K562 (cell line): ENCODE data around the gene FTH1. TPM values are rescaled to one million over a fixed set of nuclear protein-coding genes. Genes with fewer than 3 reads are reported as not detected.

Experiments used
- ATAC-seq: fragments of 200-7000 bp; cut with Tn5 transposase; 3 replicates; pipeline ENCODE4 v1.9.1; 2020; ENCODE audit warnings: moderate library complexity
- BruUV-seq: library from RNA; stranded (reverse); fragments of 400-500 nt; replicated peaks from 2 replicates; lab custom pipeline; 2021; lab: Mats Ljungman, UMichigan
- CTCF ChIA-PET: fragments of 300-600 bp; formaldehyde crosslinking; extraction: SDS; loops from one replicate; lab custom pipeline; 2021; ENCODE audit warnings: low intra/inter-chr PET ratio; lab: Yijun Ruan, JAX
- POLR2A ChIA-PET: fragments of 300-600, 350-650 bp; sonication (Branson Sonifier 250); formaldehyde crosslinking; extraction: SDS; loops from one replicate; lab custom pipeline; 2021; ENCODE audit warnings: antibody characterized with exemption, inconsistent platforms; lab: Yijun Ruan, JAX
- DNase-seq, 4 experiments: peaks; one replicate each; pipeline versions ENCODE4 v3.0.0 to v3.0.0-alpha.2; 2011 to 2018; ENCODE audit warnings: low spot score in 3 of 4, mixed read lengths in 3 of 4; ENCODE audit errors: extremely low read depth in 1 of 4
- FAIRE-seq: peaks from 2 replicates; lab custom pipeline; 2011; peaks lifted over from hg19 to GRCh38; lab: Jason Lieb, UNC
- H2AFZ ChIP-seq: 2 replicates; pipeline ENCODE4 v1.6.0; 2011; ENCODE audit warnings: low read depth, low read length, control low read depth, inconsistent platforms
- H3K27ac ChIP-seq: fragments of 200-600 bp; 3 replicates; pipeline ENCODE4 v1.8.0; 2011; ENCODE audit warnings: low read depth, mild to moderate bottlenecking, control low read depth, inconsistent platforms, low read length, moderate library complexity, mixed read lengths; ENCODE audit errors: extremely low read depth
- H3K27me3 ChIP-seq, 2 experiments: fragments of 300-600 bp in 1 of 2; 2 replicates in 1 of 2; 3 replicates in 1 of 2; pipeline versions ENCODE4 v1.6.0 to v1.8.0; 2011; ENCODE audit warnings: inconsistent platforms in 2 of 2, low read length in 2 of 2, mild to moderate bottlenecking in 1 of 2, mixed read lengths in 1 of 2, moderate library complexity in 1 of 2; ENCODE audit not compliant: control insufficient read depth in 2 of 2, insufficient read depth in 2 of 2
- H3K36me3 ChIP-seq: fragments of 300-600 bp; 3 replicates; pipeline ENCODE4 v1.8.0; 2011; ENCODE audit warnings: mild to moderate bottlenecking, low read length, inconsistent platforms; ENCODE audit not compliant: control insufficient read depth, insufficient read depth
- H3K4me1 ChIP-seq, 2 experiments: fragments of 200-600 bp in 1 of 2; replicated peaks in 1 of 2; 2 replicates in 1 of 2; 3 replicates in 1 of 2; pipeline versions ENCODE4 v1.5.1 to v1.8.0; 2011; ENCODE audit warnings: inconsistent platforms in 2 of 2, low read length in 2 of 2, mild to moderate bottlenecking in 1 of 2, mixed read lengths in 1 of 2, moderate library complexity in 1 of 2; ENCODE audit not compliant: control insufficient read depth in 2 of 2, insufficient read depth in 2 of 2
- H3K4me2 ChIP-seq: 2 replicates; pipeline ENCODE4 v1.6.1; 2011; ENCODE audit warnings: low read length, control low read depth, inconsistent platforms, mixed read lengths; ENCODE audit not compliant: insufficient read depth
- H3K4me3 ChIP-seq: fragments of 200-600 bp; sonication (generic), shearing (Covaris generic); 2 replicates; pipeline ENCODE4 v1.5.1; 2016; ENCODE audit warnings: control low read depth, inconsistent platforms
- H3K79me2 ChIP-seq: fragments of 200-600 bp; 3 replicates; pipeline ENCODE4 v1.8.0; 2011; ENCODE audit warnings: low read length, inconsistent platforms; ENCODE audit not compliant: control insufficient read depth, insufficient read depth
- H3K9ac ChIP-seq, 2 experiments: 2 replicates each; pipeline versions ENCODE4 v1.6.0 to v1.6.1; 2011; ENCODE audit warnings: low read depth in 2 of 2, low read length in 2 of 2, control low read depth in 1 of 2, inconsistent platforms in 1 of 2, mild to moderate bottlenecking in 1 of 2, mixed read lengths in 1 of 2; ENCODE audit not compliant: insufficient read depth in 1 of 2
- H3K9me1 ChIP-seq: one replicate; pipeline ENCODE4 v1.6.0; 2011; ENCODE audit warnings: inconsistent platforms, mild to moderate bottlenecking, low read length, moderate library complexity; ENCODE audit not compliant: control insufficient read depth, insufficient read depth
- H3K9me3 ChIP-seq: replicated peaks from 2 replicates; pipeline ENCODE4 v1.5.1; 2011; ENCODE audit warnings: low read depth, low read length, inconsistent platforms; ENCODE audit not compliant: control insufficient read depth, insufficient read depth
- H4K20me1 ChIP-seq: replicated peaks from 2 replicates; pipeline ENCODE4 v1.6.1; 2011; ENCODE audit warnings: low read length, inconsistent platforms, mixed read lengths; ENCODE audit not compliant: control insufficient read depth, insufficient read depth
- CEBPZ ChIP-seq: fragments of 150-350 bp; IDR thresholded peaks from 2 replicates; pipeline ENCODE4 v1.6.1; 2014; ENCODE audit warnings: low read depth, mild to moderate bottlenecking, low read length, borderline replicate concordance
- CREM ChIP-seq: IDR thresholded peaks from 2 replicates; pipeline ENCODE4 v1.6.1; 2014; ENCODE audit warnings: antibody characterized with exemption, low read depth
- ELK3 ChIP-seq: fragments of 450-650 bp; formaldehyde crosslinking; IDR thresholded peaks from 2 replicates; pipeline ENCODE4 v1.4.0; 2020; ENCODE audit warnings: mild to moderate bottlenecking
- FIP1L1 ChIP-seq: fragments of 200-400 bp; formaldehyde crosslinking; IDR thresholded peaks from 2 replicates; pipeline ENCODE4 v1.6.1; 2018; ENCODE audit warnings: mild to moderate bottlenecking, low read depth, low read length; ENCODE audit not compliant: poor library complexity, severe bottlenecking
- KDM1A ChIP-seq, 2 experiments: fragments of 450-650 bp; IDR thresholded peaks; 2 replicates each; pipeline ENCODE4 v1.6.1; 2016; ENCODE audit warnings: mild to moderate bottlenecking in 2 of 2
- MCM3 ChIP-seq: fragments of 450-650 bp; IDR thresholded peaks from 2 replicates; pipeline ENCODE4 v1.6.1; 2016
- RBM14 ChIP-seq: fragments of 200-400 bp; formaldehyde crosslinking; IDR thresholded peaks from 2 replicates; pipeline ENCODE4 v1.6.1; 2018; ENCODE audit warnings: low read depth, mild to moderate bottlenecking, low read length, moderate library complexity, borderline replicate concordance; ENCODE audit not compliant: insufficient read depth
- RBM17 ChIP-seq: fragments of 200-400 bp; formaldehyde crosslinking; IDR thresholded peaks from 2 replicates; pipeline ENCODE4 v1.6.1; 2017; ENCODE audit warnings: low read depth, mild to moderate bottlenecking, low read length, borderline replicate concordance
- RFX7 ChIP-seq: fragments of 250-450 bp; sonication (Bioruptor Pico); IDR thresholded peaks from 2 replicates; pipeline ENCODE4 v1.5.1; 2021; ENCODE audit warnings: mild to moderate bottlenecking
- SAFB2 ChIP-seq: fragments of 200-400 bp; formaldehyde crosslinking; IDR thresholded peaks from 2 replicates; pipeline ENCODE4 v1.6.1; 2018; ENCODE audit warnings: borderline replicate concordance, low read length, low read depth, moderate library complexity; ENCODE audit not compliant: severe bottlenecking
- SMAD3 ChIP-seq: fragments of 450-650 bp; formaldehyde crosslinking; conservative IDR thresholded peaks from 2 replicates; pipeline ENCODE4 v1.4.0; 2020; ENCODE audit warnings: mild to moderate bottlenecking
- STAT5A ChIP-seq: IDR thresholded peaks from 2 replicates; pipeline ENCODE4 v1.6.1; 2012; ENCODE audit warnings: low read length, inconsistent platforms, borderline replicate concordance
- ZBTB33 ChIP-seq: sonication (generic); formaldehyde crosslinking; IDR thresholded peaks from 2 replicates; pipeline ENCODE4 v1.8.1; 2023; ENCODE audit warnings: mild to moderate bottlenecking, missing genetic modification reagents
- ZNF561 ChIP-seq: fragments of 450-650 bp; formaldehyde crosslinking; conservative IDR thresholded peaks from 2 replicates; pipeline ENCODE4 v1.4.0; 2020; ENCODE audit warnings: mild to moderate bottlenecking, moderate library complexity
- ZNF644 ChIP-seq: fragments of 200-800 bp; sonication (Bioruptor generic); IDR thresholded peaks from 2 replicates; pipeline ENCODE4 v1.6.1; 2016; ENCODE audit warnings: low read depth, missing genetic modification characterization, missing compliant biosample characterization
- WGBS: fragments of 100-300 bp; shearing (Covaris generic); methylation state at CpG from one replicate; pipeline ENCODE4 v1.1.6; 2016; ENCODE audit warnings: low coverage, mixed read lengths; ENCODE audit not compliant: insufficient coverage; ENCODE audit errors: missing lambda C conversion rate; 5-methylcytosine and 5-hydroxymethylcytosine counted together
- in situ Hi-C: fragments of 300-500 bp; cut with MboI; formaldehyde crosslinking; loops from 4 replicates; pipeline ENCODE4 v1.15.0; 2018; ENCODE audit warnings: inconsistent platforms, mixed read lengths
- intact Hi-C: fragments of 100-400 bp; cut with micrococcal nuclease; formaldehyde crosslinking; loops from 2 replicates; pipeline ENCODE4 v1.14.2; 2022
- polyA plus RNA-seq, 8 experiments: library from polyadenylated mRNA; depleted of rRNA in 4 of 8; stranded (reverse) in 5 of 8; unstranded in 3 of 8; fragments of >200 nt; fragmentation: Nextera tagmentation in 2 of 8; fragmentation: Illumina TruSeq in 1 of 8; extraction: Ambion mirVana in 2 of 8; extraction: Trizol in 1 of 8; gene quantifications; 2 replicates each; pipeline versions ENCODE4 v1.2.1 to v1.2.3, GENCODE V29; 2011 to 2014; ENCODE audit warnings: inconsistent platforms in 1 of 8, missing spikeins in 1 of 8
- total RNA-seq, 7 experiments: library from RNA; depleted of rRNA in 6 of 7; stranded (reverse); fragments of >200 nt in 6 of 7; fragmentation: Illumina TruSeq in 2 of 7; extraction: Trizol in 2 of 7; gene quantifications; 2 replicates each; pipeline versions ENCODE4 v1.2.1 to v1.2.3, GENCODE V29; 2011 to 2021; ENCODE audit warnings: low replicate concordance in 1 of 7

The FTH1 gene
- total and polyA plus RNA-seq, 9 of the 15 experiments (the other 6 are each of a cell fraction or from before 2014, with no cell fraction given): 370 to 3,146 (median 802) TPM

- 23% methylated on average over 6 of the region's 7 CpGs for WGBS
- CTCF ChIA-PET: interaction anchor here (0.6 kb wide), 1 partner anchor 120 kb away, joined by 3 read pairs; no protein-coding TSS in a partner anchor
- H3K9me3 ChIP-seq: no peaks in the 10 kb centered on the region
- TF ChIP-seq RBM17 (no peak), ZNF644 (tag) (peak; percentile 77), MCM3 (no peak), SAFB2 (no peak), KDM1A (IDR thresholded peaks at IDR 0.05) (peak in 1 of 2 experiments; percentile 57; a peak in 1 of 4 replicates), ZNF561 (CRISPR knock-in tag) (no peak), SMAD3 (CRISPR knock-in tag) (0 out of 2 replicates have a peak, but pooled peaks have one; percentile 8), RBM14 (no peak), CEBPZ (no peak), ZBTB33 (CRISPR knock-in tag) (peak; percentile 7; the same call in 1 of the 2 replicates), ELK3 (CRISPR knock-in tag) (no peak), FIP1L1 (no peak), STAT5A (no peak), CREM (no peak), RFX7 (0 out of 2 replicates have a peak, but pooled peaks have one; percentile 69)
Observed at GRCh38 chr11:61972112-61972671, 4.8 kb upstream of the FTH1 start.

More at GRCh38 chr11:61972112-61972671, 4.8 kb upstream of the FTH1 start:
- H3K4me1 ChIP-seq: peaks cover 44 to 54% of the 10 kb centered on the region in 2 experiments
- H4K20me1 ChIP-seq: no peaks in the 10 kb centered on the region
- peak overlapping the region; percentile 92 for H3K27ac ChIP-seq
- peak overlapping the region; percentile 18 to 79; a peak in 3 of 4 replicates for H3K9ac ChIP-seq
- no TSS peak for BruUV-seq
- in situ Hi-C loops: no loop called here
- no peaks in the 10 kb centered on the region for H3K36me3 ChIP-seq
- H2AFZ ChIP-seq: peak overlapping the region; percentile 51
- DNase-seq (peak in 1 of 4 experiments; percentile 8), ATAC-seq (no peak), FAIRE-seq (no peak)
- peaks cover 52% of the 10 kb centered on the region for H3K79me2 ChIP-seq
- H3K4me3 ChIP-seq: no peak overlapping the region
- no peaks in the 10 kb centered on the region for H3K27me3 ChIP-seq
- H3K9me1 ChIP-seq: no peaks in the 10 kb centered on the region
- POLR2A ChIA-PET: interaction anchor here (0.7 to 5.3 kb wide), 15 partner anchors 9 to 1699 kb away, joined by 3 to 38 read pairs (median 4); no protein-coding TSS in a partner anchor
- intact Hi-C loops: no loop called here
- peak overlapping the region; percentile 75 for H3K4me2 ChIP-seq
